ENCODE measurements around the gene NPAT. TPM values are rescaled to one million over a fixed set of nuclear protein-coding genes. Genes with fewer than 3 reads are reported as not detected.

The NPAT gene
- total RNA-seq, 1 donor from 2014 or later: 15.2 TPM

DNA sequence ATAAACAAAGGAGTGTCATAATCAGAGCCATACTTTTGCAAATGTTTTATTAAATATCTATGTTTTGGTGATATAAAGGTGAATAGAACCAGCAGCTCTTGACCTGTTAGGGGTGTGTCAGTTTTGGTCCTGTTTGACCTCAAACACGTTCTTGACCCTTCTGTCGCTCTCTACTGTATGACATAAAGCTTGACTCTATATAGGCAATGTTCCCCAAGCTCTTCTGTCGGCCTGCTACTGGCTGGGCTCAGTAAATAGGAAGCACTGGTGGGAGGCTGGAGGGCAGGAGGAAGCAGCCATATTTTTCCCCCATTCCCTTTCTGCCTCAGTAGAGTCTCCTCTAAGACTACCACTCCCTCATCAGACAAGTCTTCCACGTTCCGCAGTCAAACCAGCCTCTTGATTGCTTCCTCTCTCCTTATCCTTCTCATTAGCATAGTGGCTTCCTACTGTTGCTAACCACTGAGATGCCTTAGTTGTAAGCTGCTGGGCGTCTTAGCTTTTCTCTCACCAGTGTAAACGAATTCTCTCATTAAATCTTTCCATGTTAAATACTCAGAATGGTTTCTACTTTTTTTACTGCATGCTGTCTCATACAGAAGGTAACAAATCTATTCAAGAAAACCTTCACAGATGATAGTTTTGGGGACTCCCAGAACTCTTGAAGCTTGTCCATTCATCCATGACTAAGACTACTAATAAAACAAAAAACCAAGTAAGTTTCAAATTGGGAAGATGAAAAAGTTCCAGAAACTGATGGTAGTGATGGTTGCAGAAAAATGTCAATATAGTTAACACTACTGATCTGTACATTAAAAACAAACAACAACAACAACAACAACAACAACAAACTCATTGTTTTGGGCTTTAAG lies 3.3 kb downstream of the NPAT start:
- H3K4me1 ChIP-seq: peaks cover 35% of the 10 kb centered on the region
- no peaks in the 10 kb centered on the region for H3K27me3 ChIP-seq
- TF ChIP-seq, protein P1, sequence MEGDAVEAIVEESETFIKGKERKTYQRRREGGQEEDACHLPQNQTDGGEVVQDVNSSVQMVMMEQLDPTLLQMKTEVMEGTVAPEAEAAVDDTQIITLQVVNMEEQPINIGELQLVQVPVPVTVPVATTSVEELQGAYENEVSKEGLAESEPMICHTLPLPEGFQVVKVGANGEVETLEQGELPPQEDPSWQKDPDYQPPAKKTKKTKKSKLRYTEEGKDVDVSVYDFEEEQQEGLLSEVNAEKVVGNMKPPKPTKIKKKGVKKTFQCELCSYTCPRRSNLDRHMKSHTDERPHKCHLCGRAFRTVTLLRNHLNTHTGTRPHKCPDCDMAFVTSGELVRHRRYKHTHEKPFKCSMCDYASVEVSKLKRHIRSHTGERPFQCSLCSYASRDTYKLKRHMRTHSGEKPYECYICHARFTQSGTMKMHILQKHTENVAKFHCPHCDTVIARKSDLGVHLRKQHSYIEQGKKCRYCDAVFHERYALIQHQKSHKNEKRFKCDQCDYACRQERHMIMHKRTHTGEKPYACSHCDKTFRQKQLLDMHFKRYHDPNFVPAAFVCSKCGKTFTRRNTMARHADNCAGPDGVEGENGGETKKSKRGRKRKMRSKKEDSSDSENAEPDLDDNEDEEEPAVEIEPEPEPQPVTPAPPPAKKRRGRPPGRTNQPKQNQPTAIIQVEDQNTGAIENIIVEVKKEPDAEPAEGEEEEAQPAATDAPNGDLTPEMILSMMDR (IDR thresholded peaks at IDR 0.05): no peak
- TF ChIP-seq POLR2AphosphoS5 (IDR thresholded peaks at IDR 0.05; ENCODE audit: insufficient read depth in 1 of 2, low read depth in 1 of 2): no peak
- TF ChIP-seq POLR2A (IDR thresholded peaks at IDR 0.05): no peak
- H3K27ac ChIP-seq: no peak overlapping the region
- no peak for DNase-seq (ENCODE audit: extremely low spot score in 2 of 2)
- intact Hi-C loops (cut with DNase I): no loop called here
- H3K9me3 ChIP-seq: no peaks in the 10 kb centered on the region
- H3K36me3 ChIP-seq: no peaks in the 10 kb centered on the region
- no peak overlapping the region for H3K4me3 ChIP-seq

DNA sequence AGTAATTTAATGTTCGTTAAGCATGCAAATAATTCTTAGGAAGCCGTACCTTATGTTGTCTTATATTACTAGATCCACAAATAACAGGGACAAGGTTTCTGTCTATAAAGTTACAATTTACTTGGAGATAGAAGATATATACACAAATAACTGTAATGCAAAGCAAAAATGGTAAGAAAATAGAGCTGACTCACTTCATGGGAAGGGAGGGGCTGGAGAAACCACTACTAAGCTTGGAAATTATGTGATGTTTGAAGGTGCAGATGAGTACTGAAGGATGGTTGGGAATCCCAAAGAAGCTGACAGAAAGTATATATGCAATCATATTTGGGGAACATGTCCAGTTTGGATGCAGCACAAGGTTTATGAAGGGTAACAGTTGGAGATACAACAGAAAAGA lies 4.0 kb downstream of the NPAT start:
- no peaks in the 10 kb centered on the region for H3K36me3 ChIP-seq
- H3K27me3 ChIP-seq: no peaks in the 10 kb centered on the region
- TF ChIP-seq POLR2A (IDR thresholded peaks at IDR 0.05) (no peak), POLR2AphosphoS5 (IDR thresholded peaks at IDR 0.05; ENCODE audit: insufficient read depth in 1 of 2, low read depth in 1 of 2) (no peak)
- TF ChIP-seq, protein P1 (IDR thresholded peaks at IDR 0.05): no peak
- no peak overlapping the region for H3K4me3 ChIP-seq
- DNase-seq (ENCODE audit: extremely low spot score in 2 of 2): no peak
- peaks cover 30% of the 10 kb centered on the region for H3K4me1 ChIP-seq
- H3K9me3 ChIP-seq: no peaks in the 10 kb centered on the region
- H3K27ac ChIP-seq: no peak overlapping the region
- intact Hi-C loops (cut with DNase I): no loop called here

DNA sequence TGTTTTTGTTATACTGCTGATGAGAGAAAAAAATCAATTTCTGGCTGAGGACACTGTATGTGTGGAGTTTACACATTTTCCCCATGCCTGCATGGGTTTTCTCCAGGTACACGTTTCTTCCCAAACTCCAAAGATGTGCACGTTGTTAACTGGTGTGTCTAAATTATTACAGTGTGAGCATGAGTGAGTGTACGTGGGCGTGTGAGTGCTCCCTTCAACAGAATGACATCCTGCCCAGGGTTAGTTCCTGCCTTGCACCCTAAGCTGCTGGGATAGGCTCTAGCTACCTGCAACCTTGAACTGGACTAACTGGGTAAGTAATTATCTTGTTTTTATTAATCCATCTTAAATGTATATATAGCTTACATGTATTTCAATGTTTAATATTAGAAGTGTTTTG lies 5.5 kb downstream of the NPAT start:
- peaks cover 30% of the 10 kb centered on the region for H3K4me1 ChIP-seq
- intact Hi-C loops (cut with DNase I): no loop called here
- no peaks in the 10 kb centered on the region for H3K27me3 ChIP-seq
- H3K27ac ChIP-seq: no peak overlapping the region
- no peak for DNase-seq (ENCODE audit: extremely low spot score in 2 of 2)
- peaks cover 0 to 5% of the 10 kb centered on the region in 2 donors for H3K36me3 ChIP-seq
- no peaks in the 10 kb centered on the region for H3K9me3 ChIP-seq
- H3K4me3 ChIP-seq: no peak overlapping the region
- TF ChIP-seq POLR2AphosphoS5 (IDR thresholded peaks at IDR 0.05; ENCODE audit: insufficient read depth in 1 of 2, low read depth in 1 of 2): no peak
- TF ChIP-seq, protein P1 (IDR thresholded peaks at IDR 0.05): no peak

DNA sequence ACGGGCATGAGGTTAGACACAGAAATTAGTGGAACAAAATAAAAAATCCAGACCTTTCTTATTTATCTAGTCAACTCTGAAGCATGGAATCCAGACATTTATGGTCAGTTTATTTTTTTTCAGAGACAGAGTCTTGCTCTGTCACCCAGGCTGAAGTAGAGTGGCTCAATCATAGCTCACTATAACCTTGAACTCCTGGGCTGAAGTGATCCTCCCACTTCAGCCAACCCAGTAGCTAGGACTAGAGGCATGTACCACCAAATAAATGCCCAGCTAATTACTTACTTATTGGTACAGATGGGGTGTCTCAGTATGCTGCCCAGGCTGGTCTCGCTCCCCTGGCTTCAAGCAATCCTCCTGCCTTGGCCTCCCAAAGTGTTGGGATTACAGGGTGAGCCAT lies 8.7 kb downstream of the NPAT start:
- Histone ChIP-seq H3K36me3 (peaks cover 0 to 9% of the 10 kb centered on the region in 2 donors), H3K4me3 (no peak overlapping the region), H3K9me3 (no peaks in the 10 kb centered on the region), H3K27ac (no peak overlapping the region), H3K27me3 (no peaks in the 10 kb centered on the region), H3K4me1 (peaks cover 2% of the 10 kb centered on the region)
- no peak for TF ChIP-seq POLR2A (IDR thresholded peaks at IDR 0.05)
- TF ChIP-seq POLR2AphosphoS5 (IDR thresholded peaks at IDR 0.05; ENCODE audit: insufficient read depth in 1 of 2, low read depth in 1 of 2): no peak
- TF ChIP-seq, protein P1 (IDR thresholded peaks at IDR 0.05): no peak
- intact Hi-C loops (cut with DNase I): no loop called here
- no peak for DNase-seq (ENCODE audit: extremely low spot score in 2 of 2)

DNA sequence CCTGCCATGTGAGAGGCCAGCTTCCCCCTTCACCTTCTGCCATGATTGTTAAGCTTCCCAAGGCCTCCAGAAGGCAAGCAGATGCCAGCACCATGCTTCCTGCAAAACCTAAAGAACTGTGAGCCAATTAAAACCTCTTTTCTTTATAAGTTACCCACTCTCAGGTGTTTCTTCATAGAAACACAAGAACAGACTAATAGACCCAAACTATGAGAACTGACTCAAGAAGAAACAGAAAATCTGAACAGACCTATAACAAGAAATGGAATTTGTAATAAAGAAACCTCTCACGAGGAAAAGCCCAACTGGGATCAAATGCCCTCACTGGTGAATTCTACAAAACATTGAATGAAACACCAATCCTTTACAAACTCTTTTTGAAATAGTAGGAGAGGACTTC lies 12.0 kb downstream of the NPAT start:
- DNase-seq (ENCODE audit: extremely low spot score in 2 of 2): no peak
- no peaks in the 10 kb centered on the region for H3K27me3 ChIP-seq
- H3K9me3 ChIP-seq: no peaks in the 10 kb centered on the region
- H3K27ac ChIP-seq: no peak overlapping the region
- H3K36me3 ChIP-seq: peaks cover 0 to 24% of the 10 kb centered on the region in 2 donors
- H3K4me1 ChIP-seq: no peaks in the 10 kb centered on the region
- intact Hi-C loops (cut with DNase I): no loop called here
- TF ChIP-seq, protein P1 (IDR thresholded peaks at IDR 0.05): no peak
- no peak for TF ChIP-seq POLR2AphosphoS5 (IDR thresholded peaks at IDR 0.05; ENCODE audit: insufficient read depth in 1 of 2, low read depth in 1 of 2)
- TF ChIP-seq POLR2A (IDR thresholded peaks at IDR 0.05): no peak
- H3K4me3 ChIP-seq: no peak overlapping the region
